SK-N-SH treated with all-trans-retinoic acid at 6 μM for 48 hours (cell line): Measurements from ENCODE around the gene ZNF107.

ENCODE experiments used
- ATAC-seq: fragments of 200-7000 bp; cut with Tn5 transposase; 3 replicates; pipeline ENCODE4 v1.9.1; 2020; ENCODE audit warnings: mild to moderate bottlenecking, moderate library complexity
- ARNTL ChIP-seq: fragments of 450-650 bp; formaldehyde crosslinking; IDR thresholded peaks from 2 replicates; pipeline ENCODE4 v1.5.0; 2020; ENCODE audit warnings: low read depth, mild to moderate bottlenecking, moderate library complexity, borderline replicate concordance
- BACH2 ChIP-seq: fragments of 250-450 bp; sonication (Bioruptor Pico); IDR thresholded peaks from 2 replicates; pipeline ENCODE4 v1.9.0; 2021; ENCODE audit warnings: mild to moderate bottlenecking, borderline replicate concordance
- CREB5 ChIP-seq: fragments of 250-450 bp; sonication (Bioruptor Pico); IDR thresholded peaks from 2 replicates; pipeline ENCODE4 v1.5.1; 2020; ENCODE audit warnings: low read depth, mild to moderate bottlenecking, moderate library complexity
- CSDC2 ChIP-seq: fragments of 250-450 bp; sonication (Bioruptor Pico); IDR thresholded peaks from 2 replicates; pipeline ENCODE4 v1.5.0; 2020; ENCODE audit warnings: mild to moderate bottlenecking, moderate library complexity
- CSRNP3 ChIP-seq: fragments of 250-450 bp; sonication (Bioruptor Pico); IDR thresholded peaks from 2 replicates; pipeline ENCODE4 v1.5.1; 2021; ENCODE audit warnings: mild to moderate bottlenecking, moderate library complexity
- ESRRG ChIP-seq: fragments of 250-450 bp; sonication (Bioruptor Pico); IDR thresholded peaks from 2 replicates; pipeline ENCODE4 v1.6.1; 2021; ENCODE audit warnings: mild to moderate bottlenecking
- GLIS3 ChIP-seq: fragments of 250-450 bp; sonication (Bioruptor Pico); IDR thresholded peaks from 2 replicates; pipeline ENCODE4 v1.5.0; 2020; ENCODE audit warnings: mild to moderate bottlenecking, moderate library complexity
- ISL1 ChIP-seq: fragments of 250-450 bp; sonication (Bioruptor Pico); IDR thresholded peaks from 2 replicates; pipeline ENCODE4 v2.1.2; 2022; ENCODE audit warnings: mild to moderate bottlenecking, moderate library complexity
- OSR1 ChIP-seq: fragments of 250-450 bp; sonication (Bioruptor Pico); IDR thresholded peaks from 2 replicates; pipeline ENCODE4 v1.8.0; 2022; ENCODE audit warnings: moderate library complexity, mild to moderate bottlenecking, inconsistent platforms
- PPARA ChIP-seq: fragments of 250-450 bp; sonication (Bioruptor Pico); IDR thresholded peaks from 2 replicates; pipeline ENCODE4 v1.5.0; 2020; ENCODE audit warnings: mild to moderate bottlenecking, borderline replicate concordance
- RARB ChIP-seq: fragments of 250-450 bp; sonication (Bioruptor Pico); IDR thresholded peaks from 2 replicates; pipeline ENCODE4 v1.8.0; 2021; ENCODE audit warnings: mild to moderate bottlenecking, moderate library complexity
- SNAI2 ChIP-seq: fragments of 250-450 bp; sonication (Bioruptor Pico); IDR thresholded peaks from 2 replicates; pipeline ENCODE4 v1.5.0; 2020; ENCODE audit warnings: mild to moderate bottlenecking, moderate library complexity
- TCF4 ChIP-seq: fragments of 250-450 bp; sonication (Bioruptor Pico); IDR thresholded peaks from 2 replicates; pipeline ENCODE4 v1.8.0; 2021; ENCODE audit warnings: mild to moderate bottlenecking, moderate library complexity, borderline replicate concordance
- TOX ChIP-seq: fragments of 250-450 bp; sonication (Bioruptor Pico); IDR thresholded peaks from 2 replicates; pipeline ENCODE4 v1.8.0; 2021; ENCODE audit warnings: mild to moderate bottlenecking, moderate library complexity, borderline replicate concordance
- ZC3H10 ChIP-seq: fragments of 250-450 bp; sonication (Bioruptor Pico); IDR thresholded peaks from 2 replicates; pipeline ENCODE4 v1.5.1; 2021; ENCODE audit warnings: mild to moderate bottlenecking, moderate library complexity
- ZFP3 ChIP-seq: fragments of 250-450 bp; sonication (Bioruptor Pico); IDR thresholded peaks from 2 replicates; pipeline ENCODE4 v1.5.0; 2020; ENCODE audit warnings: mild to moderate bottlenecking, moderate library complexity
- ZNF565 ChIP-seq: fragments of 450-650 bp; formaldehyde crosslinking; conservative IDR thresholded peaks from 2 replicates; pipeline ENCODE4 v1.5.0; 2020; ENCODE audit warnings: low read depth, mild to moderate bottlenecking, moderate library complexity
- ZNF70 ChIP-seq: fragments of 450-650 bp; formaldehyde crosslinking; IDR thresholded peaks from 2 replicates; pipeline ENCODE4 v1.5.0; 2020; ENCODE audit warnings: mild to moderate bottlenecking, moderate library complexity
- ZNF8 ChIP-seq: fragments of 450-650 bp; formaldehyde crosslinking; IDR thresholded peaks from 2 replicates; pipeline ENCODE4 v1.5.0; 2020; ENCODE audit warnings: mild to moderate bottlenecking, moderate library complexity
- TF ChIP-seq, protein P1 (sequence below): fragments of 250-450 bp; sonication (Bioruptor Pico); IDR thresholded peaks from 2 replicates; pipeline ENCODE4 v1.8.0; 2020; ENCODE audit warnings: mild to moderate bottlenecking, moderate library complexity, borderline replicate concordance
- TF ChIP-seq, protein P2 (sequence below): fragments of 250-450 bp; sonication (Bioruptor Pico); IDR thresholded peaks from 2 replicates; pipeline ENCODE4 v1.5.0; 2020; ENCODE audit warnings: mild to moderate bottlenecking, moderate library complexity
- TF ChIP-seq, protein P3 (sequence below): fragments of 250-450 bp; sonication (Bioruptor Pico); IDR thresholded peaks from 2 replicates; pipeline ENCODE4 v1.8.0; 2021; ENCODE audit warnings: low read depth, mild to moderate bottlenecking, moderate library complexity, borderline replicate concordance

ZNF107 gene

GRCh38 chr7:64686493-64687184 is 20.7 kb downstream of the ZNF107 start:
- TF ChIP-seq CREB5 (CRISPR knock-in tag) = no peak
- no peak for TF ChIP-seq SNAI2 (CRISPR knock-in tag)
- no peak for TF ChIP-seq CSDC2
- no peak for TF ChIP-seq ZC3H10 (CRISPR knock-in tag)
- TF ChIP-seq, protein P1, sequence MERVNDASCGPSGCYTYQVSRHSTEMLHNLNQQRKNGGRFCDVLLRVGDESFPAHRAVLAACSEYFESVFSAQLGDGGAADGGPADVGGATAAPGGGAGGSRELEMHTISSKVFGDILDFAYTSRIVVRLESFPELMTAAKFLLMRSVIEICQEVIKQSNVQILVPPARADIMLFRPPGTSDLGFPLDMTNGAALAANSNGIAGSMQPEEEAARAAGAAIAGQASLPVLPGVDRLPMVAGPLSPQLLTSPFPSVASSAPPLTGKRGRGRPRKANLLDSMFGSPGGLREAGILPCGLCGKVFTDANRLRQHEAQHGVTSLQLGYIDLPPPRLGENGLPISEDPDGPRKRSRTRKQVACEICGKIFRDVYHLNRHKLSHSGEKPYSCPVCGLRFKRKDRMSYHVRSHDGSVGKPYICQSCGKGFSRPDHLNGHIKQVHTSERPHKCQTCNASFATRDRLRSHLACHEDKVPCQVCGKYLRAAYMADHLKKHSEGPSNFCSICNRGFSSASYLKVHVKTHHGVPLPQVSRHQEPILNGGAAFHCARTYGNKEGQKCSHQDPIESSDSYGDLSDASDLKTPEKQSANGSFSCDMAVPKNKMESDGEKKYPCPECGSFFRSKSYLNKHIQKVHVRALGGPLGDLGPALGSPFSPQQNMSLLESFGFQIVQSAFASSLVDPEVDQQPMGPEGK (CRISPR knock-in tag) = no peak
- TF ChIP-seq, protein P2, sequence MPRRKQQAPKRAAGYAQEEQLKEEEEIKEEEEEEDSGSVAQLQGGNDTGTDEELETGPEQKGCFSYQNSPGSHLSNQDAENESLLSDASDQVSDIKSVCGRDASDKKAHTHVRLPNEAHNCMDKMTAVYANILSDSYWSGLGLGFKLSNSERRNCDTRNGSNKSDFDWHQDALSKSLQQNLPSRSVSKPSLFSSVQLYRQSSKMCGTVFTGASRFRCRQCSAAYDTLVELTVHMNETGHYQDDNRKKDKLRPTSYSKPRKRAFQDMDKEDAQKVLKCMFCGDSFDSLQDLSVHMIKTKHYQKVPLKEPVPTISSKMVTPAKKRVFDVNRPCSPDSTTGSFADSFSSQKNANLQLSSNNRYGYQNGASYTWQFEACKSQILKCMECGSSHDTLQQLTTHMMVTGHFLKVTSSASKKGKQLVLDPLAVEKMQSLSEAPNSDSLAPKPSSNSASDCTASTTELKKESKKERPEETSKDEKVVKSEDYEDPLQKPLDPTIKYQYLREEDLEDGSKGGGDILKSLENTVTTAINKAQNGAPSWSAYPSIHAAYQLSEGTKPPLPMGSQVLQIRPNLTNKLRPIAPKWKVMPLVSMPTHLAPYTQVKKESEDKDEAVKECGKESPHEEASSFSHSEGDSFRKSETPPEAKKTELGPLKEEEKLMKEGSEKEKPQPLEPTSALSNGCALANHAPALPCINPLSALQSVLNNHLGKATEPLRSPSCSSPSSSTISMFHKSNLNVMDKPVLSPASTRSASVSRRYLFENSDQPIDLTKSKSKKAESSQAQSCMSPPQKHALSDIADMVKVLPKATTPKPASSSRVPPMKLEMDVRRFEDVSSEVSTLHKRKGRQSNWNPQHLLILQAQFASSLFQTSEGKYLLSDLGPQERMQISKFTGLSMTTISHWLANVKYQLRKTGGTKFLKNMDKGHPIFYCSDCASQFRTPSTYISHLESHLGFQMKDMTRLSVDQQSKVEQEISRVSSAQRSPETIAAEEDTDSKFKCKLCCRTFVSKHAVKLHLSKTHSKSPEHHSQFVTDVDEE (CRISPR knock-in tag) = no peak
- ATAC-seq = no peak

DNA sequence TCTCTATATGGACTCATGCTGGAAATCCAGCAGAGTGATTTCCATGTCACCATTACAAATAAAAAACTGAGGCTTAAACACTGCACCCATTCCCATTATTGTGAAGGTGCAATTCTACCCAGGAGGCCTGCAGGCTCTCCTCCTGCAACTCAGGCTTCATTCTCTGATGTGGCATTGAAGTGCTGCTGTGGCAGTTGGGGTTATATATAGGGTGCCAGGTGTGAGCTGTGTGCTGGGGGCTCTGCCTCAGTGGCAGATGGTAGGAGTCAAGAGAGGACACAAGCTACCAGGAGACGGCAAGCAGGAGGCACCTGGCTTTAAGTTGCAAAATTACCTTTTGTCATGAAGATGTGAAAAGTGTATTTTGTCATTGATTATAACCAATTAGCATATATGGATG is 21.3 kb downstream of the ZNF107 start:
- no peak for ATAC-seq
- TF ChIP-seq, protein P3, sequence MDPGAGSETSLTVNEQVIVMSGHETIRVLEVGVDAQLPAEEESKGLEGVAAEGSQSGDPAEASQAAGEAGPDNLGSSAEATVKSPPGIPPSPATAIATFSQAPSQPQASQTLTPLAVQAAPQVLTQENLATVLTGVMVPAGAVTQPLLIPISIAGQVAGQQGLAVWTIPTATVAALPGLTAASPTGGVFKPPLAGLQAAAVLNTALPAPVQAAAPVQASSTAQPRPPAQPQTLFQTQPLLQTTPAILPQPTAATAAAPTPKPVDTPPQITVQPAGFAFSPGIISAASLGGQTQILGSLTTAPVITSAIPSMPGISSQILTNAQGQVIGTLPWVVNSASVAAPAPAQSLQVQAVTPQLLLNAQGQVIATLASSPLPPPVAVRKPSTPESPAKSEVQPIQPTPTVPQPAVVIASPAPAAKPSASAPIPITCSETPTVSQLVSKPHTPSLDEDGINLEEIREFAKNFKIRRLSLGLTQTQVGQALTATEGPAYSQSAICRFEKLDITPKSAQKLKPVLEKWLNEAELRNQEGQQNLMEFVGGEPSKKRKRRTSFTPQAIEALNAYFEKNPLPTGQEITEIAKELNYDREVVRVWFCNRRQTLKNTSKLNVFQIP (CRISPR knock-in tag) = no peak
- TF ChIP-seq ZNF70 (CRISPR knock-in tag) (no peak), ISL1 (no peak), CSRNP3 (no peak), SNAI2 (CRISPR knock-in tag) (no peak)
- TF ChIP-seq, protein P1 (CRISPR knock-in tag) = no peak
- TF ChIP-seq, all 23 proteins: peak for 0

DNA sequence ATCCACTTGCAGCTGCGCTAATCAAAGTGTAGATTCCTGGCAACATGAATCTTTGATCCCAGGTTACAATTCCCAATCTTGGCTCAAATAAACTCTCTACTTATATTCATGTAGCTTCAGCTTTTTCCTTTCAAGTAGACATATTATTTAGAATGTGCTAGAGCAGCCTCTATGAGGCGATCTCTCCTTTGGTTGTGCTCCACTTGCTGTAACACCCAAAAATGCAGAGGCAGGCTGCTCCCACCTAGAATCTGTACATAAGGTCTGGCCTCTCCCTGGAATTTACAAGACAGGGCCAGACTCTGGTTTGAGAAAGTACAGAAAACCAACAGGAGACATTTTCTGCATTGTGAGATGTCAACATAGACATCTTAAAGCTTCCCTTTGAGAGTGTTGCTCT is 23.1 kb downstream of the ZNF107 start:
- TF ChIP-seq ZC3H10 (CRISPR knock-in tag) (no peak), TOX (CRISPR knock-in tag) (no peak), BACH2 (CRISPR knock-in tag) (no peak), GLIS3 (CRISPR knock-in tag) (no peak), TCF4 (CRISPR knock-in tag) (no peak), CSDC2 (no peak), CREB5 (CRISPR knock-in tag) (no peak), ZNF8 (CRISPR knock-in tag) (no peak), ISL1 (no peak), OSR1 (CRISPR knock-in tag) (no peak), SNAI2 (CRISPR knock-in tag) (no peak), ZFP3 (CRISPR knock-in tag) (no peak), PPARA (CRISPR knock-in tag) (no peak), ZNF70 (CRISPR knock-in tag) (no peak), ARNTL (CRISPR knock-in tag) (no peak), RARB (CRISPR knock-in tag) (no peak), ESRRG (CRISPR knock-in tag) (no peak), ZNF565 (no peak)
- TF ChIP-seq, protein P2 (CRISPR knock-in tag) = no peak
- ATAC-seq = no peak
